CD4-positive, CD25-positive, alpha-beta regulatory T cell (primary cell): ENCODE results near the gene ELMO1. TPM values are rescaled to one million over a fixed set of nuclear protein-coding genes. Genes with fewer than 3 reads are reported as not detected.

Experiments
- ATAC-seq, 2 donors: fragments of 150-1000 bp; cut with Tn5 transposase; one replicate each; pipeline ENCODE4 v1.10.0; 2021; ENCODE audit warnings: low read depth in 2 of 2, moderate number of reproducible peaks in 2 of 2, moderate library complexity in 1 of 2
- DNase-seq, 3 donors: peaks; one replicate each; pipeline versions ENCODE4 v3.0.0 to v3.0.0-alpha.2; 2012 to 2022; ENCODE audit warnings: mixed read lengths in 1 of 3
- H3K27ac ChIP-seq: one replicate; pipeline ENCODE4 v1.7.0; 2013; ENCODE audit warnings: mild to moderate bottlenecking, low read length; ENCODE audit not compliant: insufficient read depth, poor library complexity, severe bottlenecking
- H3K27me3 ChIP-seq: one replicate; pipeline ENCODE4 v1.7.0; 2013; ENCODE audit warnings: low read length; ENCODE audit not compliant: control insufficient read depth, insufficient read depth
- H3K36me3 ChIP-seq: one replicate; pipeline ENCODE4 v1.7.0; 2013; ENCODE audit warnings: mild to moderate bottlenecking, low read length, moderate library complexity; ENCODE audit not compliant: control insufficient read depth, insufficient read depth
- H3K4me1 ChIP-seq: 2 replicates; pipeline ENCODE4 v1.7.0; 2013; ENCODE audit warnings: mild to moderate bottlenecking, low read length; ENCODE audit not compliant: insufficient read depth, control insufficient read depth, poor library complexity, severe bottlenecking
- H3K4me3 ChIP-seq: one replicate; pipeline ENCODE4 v1.7.0; 2013; ENCODE audit warnings: low read depth, mild to moderate bottlenecking, low read length, moderate library complexity
- H3K9me3 ChIP-seq, 2 experiments: 1 replicate in 1 of 2; 2 replicates in 1 of 2; pipeline ENCODE4 v1.7.0; 2013; ENCODE audit warnings: low read length in 2 of 2, mild to moderate bottlenecking in 1 of 2, moderate library complexity in 1 of 2; ENCODE audit not compliant: control insufficient read depth in 2 of 2
- H3K27ac Mint-ChIP-seq, 3 donors: one replicate each; pipeline ENCODE4 v1.8.0; 2020 to 2022; ENCODE audit warnings: mild to moderate bottlenecking in 3 of 3, mixed read lengths in 3 of 3, moderate library complexity in 2 of 3
- H3K27me3 Mint-ChIP-seq: one replicate; pipeline ENCODE4 v1.8.0; 2022; ENCODE audit warnings: mild to moderate bottlenecking, mixed read lengths
- H3K36me3 Mint-ChIP-seq: one replicate; pipeline ENCODE4 v1.8.0; 2020; ENCODE audit warnings: mixed read lengths
- H3K4me1 Mint-ChIP-seq, 4 donors: one replicate each; pipeline ENCODE4 v1.8.0; 2020 to 2022; ENCODE audit warnings: mixed read lengths in 4 of 4, mild to moderate bottlenecking in 1 of 4
- H3K4me3 Mint-ChIP-seq, 4 donors: one replicate each; pipeline ENCODE4 v1.8.0; 2020 to 2022; ENCODE audit warnings: mild to moderate bottlenecking in 4 of 4, mixed read lengths in 4 of 4, moderate library complexity in 3 of 4
- H3K9me3 Mint-ChIP-seq, 7 donors: one replicate each; pipeline ENCODE4 v1.8.0; 2020 to 2022; ENCODE audit warnings: mixed read lengths in 7 of 7, mild to moderate bottlenecking in 3 of 7, moderate library complexity in 2 of 7
- polyA plus RNA-seq, 4 donors: library from polyadenylated mRNA; unstranded; fragments of 300-500 nt; fragmentation: Illumina TruSeq; gene quantifications; one replicate each; pipeline ENCODE4 v1.2.3, GENCODE V29; 2021
- total RNA-seq: library from RNA; stranded (reverse); gene quantifications from one replicate; pipeline ENCODE4 v1.2.3, GENCODE V29; 2022

Gene ELMO1
- total and polyA plus RNA-seq, 5 donors from 2014 or later, result 39.5 to 162 (median 53.5) TPM

GRCh38 chr7:37229381-37229780 is 219.3 kb downstream of the ELMO1 start:
- Mint-ChIP-seq H3K9me3 (no peaks in the 10 kb centered on the region), H3K27ac (peak overlapping the region in 1 of 3 donors; percentile 2), H3K27me3 (no peaks in the 10 kb centered on the region), H3K4me1 (peaks cover 8 to 19% (median 18%) of the 10 kb centered on the region in 4 donors), H3K4me3 (no peak overlapping the region), H3K36me3 (peaks cover 34% of the 10 kb centered on the region)
- ATAC-seq (no peak), DNase-seq (no peak)
- Histone ChIP-seq H3K9me3 (no peaks in the 10 kb centered on the region), H3K4me1 (peaks cover 5% of the 10 kb centered on the region), H3K27ac (no peak overlapping the region), H3K27me3 (no peaks in the 10 kb centered on the region), H3K36me3 (peaks cover 25% of the 10 kb centered on the region), H3K4me3 (no peak overlapping the region)

- DNase-seq, result no peak
- H3K4me1 ChIP-seq, result peaks cover 5% of the 10 kb centered on the region
- Mint-ChIP-seq H3K27me3 (no peaks in the 10 kb centered on the region), H3K4me1 (peaks cover 6 to 17% (median 17%) of the 10 kb centered on the region in 4 donors), H3K36me3 (peaks cover 47% of the 10 kb centered on the region), H3K9me3 (no peaks in the 10 kb centered on the region), H3K4me3 (no peak overlapping the region), H3K27ac (peak overlapping the region in 1 of 3 donors; percentile 68)
- no peak overlapping the region for H3K27ac ChIP-seq
- H3K27me3 ChIP-seq, result no peaks in the 10 kb centered on the region
- no peaks in the 10 kb centered on the region for H3K9me3 ChIP-seq
- H3K36me3 ChIP-seq, result peaks cover 43% of the 10 kb centered on the region
- no peak overlapping the region for H3K4me3 ChIP-seq
- no peak for ATAC-seq
Observed at GRCh38 chr7:37225285-37225969, 223.2 kb downstream of the ELMO1 start.

- no peak for DNase-seq
- no peak for ATAC-seq
- Histone ChIP-seq H3K9me3 (no peaks in the 10 kb centered on the region), H3K27me3 (no peaks in the 10 kb centered on the region), H3K36me3 (peaks cover 45% of the 10 kb centered on the region), H3K4me3 (no peak overlapping the region), H3K27ac (no peak overlapping the region), H3K4me1 (peaks cover 5% of the 10 kb centered on the region)
- H3K27me3 Mint-ChIP-seq, result no peaks in the 10 kb centered on the region
- H3K36me3 Mint-ChIP-seq, result peaks cover 51% of the 10 kb centered on the region
- peak overlapping the region in 2 of 3 donors; percentile 22 to 23 for H3K27ac Mint-ChIP-seq
- H3K9me3 Mint-ChIP-seq, result no peaks in the 10 kb centered on the region
- H3K4me3 Mint-ChIP-seq, result no peak overlapping the region
- peaks cover 2 to 12% (median 12%) of the 10 kb centered on the region in 4 donors for H3K4me1 Mint-ChIP-seq
Observed at GRCh38 chr7:37224746-37225145, 223.9 kb downstream of the ELMO1 start.

- Histone ChIP-seq H3K4me3 (no peak overlapping the region), H3K36me3 (peaks cover 69% of the 10 kb centered on the region), H3K4me1 (no peaks in the 10 kb centered on the region), H3K27ac (no peak overlapping the region), H3K9me3 (no peaks in the 10 kb centered on the region), H3K27me3 (no peaks in the 10 kb centered on the region)
- Mint-ChIP-seq H3K27me3 (no peaks in the 10 kb centered on the region), H3K27ac (peak overlapping the region in 1 of 3 donors; percentile 35), H3K4me1 (peaks cover 6 to 9% (median 7%) of the 10 kb centered on the region in 4 donors), H3K4me3 (no peak overlapping the region), H3K9me3 (no peaks in the 10 kb centered on the region), H3K36me3 (peaks cover 51% of the 10 kb centered on the region)
- DNase-seq, result no peak
- no peak for ATAC-seq
Observed at GRCh38 chr7:37220664-37221063, 228.0 kb downstream of the ELMO1 start.

GRCh38 chr7:37218956-37219355 is 229.7 kb downstream of the ELMO1 start:
- no peak overlapping the region for H3K27ac ChIP-seq
- H3K9me3 ChIP-seq, result no peaks in the 10 kb centered on the region
- H3K36me3 ChIP-seq, result peaks cover 65% of the 10 kb centered on the region
- H3K36me3 Mint-ChIP-seq, result peaks cover 41% of the 10 kb centered on the region
- H3K4me1 ChIP-seq, result no peaks in the 10 kb centered on the region
- no peak for ATAC-seq
- no peaks in the 10 kb centered on the region for H3K27me3 ChIP-seq
- H3K4me1 Mint-ChIP-seq, result peaks cover 5 to 14% (median 8%) of the 10 kb centered on the region in 4 donors
- H3K9me3 Mint-ChIP-seq, result no peaks in the 10 kb centered on the region
- H3K27me3 Mint-ChIP-seq, result no peaks in the 10 kb centered on the region
- no peak overlapping the region for H3K4me3 Mint-ChIP-seq
- H3K4me3 ChIP-seq, result no peak overlapping the region
- H3K27ac Mint-ChIP-seq, result peak overlapping the region in 2 of 3 donors; percentile 43 to 71
- DNase-seq, result no peak

GRCh38 chr7:37216923-37217322 is 231.7 kb downstream of the ELMO1 start:
- no peaks in the 10 kb centered on the region for H3K4me1 ChIP-seq
- H3K9me3 ChIP-seq, result no peaks in the 10 kb centered on the region
- peaks cover 42% of the 10 kb centered on the region for H3K36me3 Mint-ChIP-seq
- peaks cover 5 to 14% (median 8%) of the 10 kb centered on the region in 4 donors for H3K4me1 Mint-ChIP-seq
- DNase-seq, result no peak
- no peak for ATAC-seq
- H3K27me3 Mint-ChIP-seq, result no peaks in the 10 kb centered on the region
- H3K36me3 ChIP-seq, result peaks cover 63% of the 10 kb centered on the region
- H3K27me3 ChIP-seq, result no peaks in the 10 kb centered on the region
- no peak overlapping the region for H3K4me3 ChIP-seq
- H3K4me3 Mint-ChIP-seq, result no peak overlapping the region
- H3K9me3 Mint-ChIP-seq, result no peaks in the 10 kb centered on the region
- peak overlapping the region in 1 of 3 donors; percentile 79 for H3K27ac Mint-ChIP-seq
- H3K27ac ChIP-seq, result no peak overlapping the region

GRCh38 chr7:37216156-37216852 is 232.4 kb downstream of the ELMO1 start:
- Histone ChIP-seq H3K4me1 (no peaks in the 10 kb centered on the region), H3K36me3 (peaks cover 64% of the 10 kb centered on the region), H3K27me3 (no peaks in the 10 kb centered on the region), H3K4me3 (no peak overlapping the region), H3K9me3 (no peaks in the 10 kb centered on the region), H3K27ac (no peak overlapping the region)
- ATAC-seq (no peak), DNase-seq (no peak)
- H3K9me3 Mint-ChIP-seq, result no peaks in the 10 kb centered on the region
- peaks cover 45% of the 10 kb centered on the region for H3K36me3 Mint-ChIP-seq
- no peaks in the 10 kb centered on the region for H3K27me3 Mint-ChIP-seq
- H3K27ac Mint-ChIP-seq, result peak overlapping the region; percentile 57 to 79 (median 66)
- no peak overlapping the region for H3K4me3 Mint-ChIP-seq
- H3K4me1 Mint-ChIP-seq, result peaks cover 5 to 14% (median 8%) of the 10 kb centered on the region in 4 donors
